ENCODE data around the gene BMPR1A. TPM values are rescaled to one million over a fixed set of nuclear protein-coding genes. Genes with fewer than 3 reads are reported as not detected.

BMPR1A gene
- total and polyA plus RNA-seq, 2 of the 13 experiments (the other 11 are each of a cell fraction or from before 2014, with no cell fraction given): 17.8 to 44.2 TPM

DNA sequence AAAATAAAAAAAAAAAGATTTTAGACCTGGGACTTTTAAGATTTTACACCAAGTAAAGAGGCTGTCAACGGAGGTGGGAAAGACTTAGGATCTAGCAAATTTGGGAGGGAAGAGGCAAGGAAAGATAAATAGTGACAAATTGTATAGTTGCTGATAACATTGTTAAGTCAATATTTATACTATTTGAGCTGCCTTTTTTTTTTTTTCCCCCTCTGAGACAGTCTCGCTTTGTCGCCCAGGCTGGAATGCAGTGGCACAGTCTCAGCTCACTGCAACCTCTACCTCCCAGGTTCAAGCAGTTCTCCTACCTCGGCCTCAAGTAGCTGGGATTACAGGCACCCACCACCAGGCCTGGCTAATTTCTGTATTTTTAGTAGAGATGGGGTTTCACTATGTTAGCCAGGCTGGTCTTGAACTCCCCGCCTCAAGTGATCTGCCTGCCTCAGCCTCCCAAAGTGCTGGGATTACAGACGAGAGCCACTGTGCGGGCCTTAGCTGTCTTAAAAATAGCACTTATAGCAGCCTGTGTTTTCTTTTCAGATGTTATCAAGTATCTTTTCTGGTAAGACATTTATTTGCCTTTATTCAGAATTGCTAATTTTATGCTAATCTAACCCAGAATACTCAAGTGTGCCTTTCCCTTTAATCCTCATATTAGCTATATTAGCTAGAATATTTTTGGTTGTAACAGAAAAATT, 106.5 kb downstream of the BMPR1A start (continued):
- TF ChIP-seq SAP130 (CRISPR knock-in tag; IDR thresholded peaks at IDR 0.05; ENCODE audit: low read depth) (peak; percentile 54; the same call in 1 of the 2 replicates), NR3C1 (CRISPR knock-in tag; IDR thresholded peaks at IDR 0.05) (no peak), GATAD2A (CRISPR knock-in tag; IDR thresholded peaks at IDR 0.05) (0 out of 2 replicates have a peak, but pooled peaks have one; percentile 41), SRY (CRISPR knock-in tag; IDR thresholded peaks at IDR 0.05) (no peak), MYPOP (CRISPR knock-in tag; IDR thresholded peaks at IDR 0.05) (no peak), NFE2L2 (IDR thresholded peaks at IDR 0.05; ENCODE audit: low read length) (no peak), SIX1 (CRISPR knock-in tag; IDR thresholded peaks at IDR 0.05; ENCODE audit: borderline replicate concordance) (0 out of 2 replicates have a peak, but pooled peaks have one; percentile 37), ISX (CRISPR knock-in tag; conservative IDR thresholded peaks at IDR 0.05) (no peak), ARNTL (CRISPR knock-in tag; IDR thresholded peaks at IDR 0.05) (no peak), CBX1 (IDR thresholded peaks at IDR 0.05; ENCODE audit: low read depth) (no peak), ZNF383 (CRISPR knock-in tag; IDR thresholded peaks at IDR 0.05; ENCODE audit: borderline replicate concordance) (no peak), GTF3A (CRISPR knock-in tag; conservative IDR thresholded peaks at IDR 0.05) (no peak), FOXK2 (IDR thresholded peaks at IDR 0.05) (no peak), ZNF512 (CRISPR knock-in tag; IDR thresholded peaks at IDR 0.05) (no peak), SOX13 (IDR thresholded peaks at IDR 0.05) (peak; percentile 47), SOX13 (CRISPR knock-in tag; conservative IDR thresholded peaks at IDR 0.05 in 1 of 2, IDR thresholded peaks at IDR 0.05 in 1 of 2) (peak in 1 of 2 experiments; percentile 75; a peak in 2 of 4 replicates), ZNF839 (CRISPR knock-in tag; IDR thresholded peaks at IDR 0.05; ENCODE audit: borderline replicate concordance) (no peak), ZNF598 (CRISPR knock-in tag; IDR thresholded peaks at IDR 0.05; ENCODE audit: borderline replicate concordance) (no peak), LCORL (IDR thresholded peaks at IDR 0.05) (peak; percentile 22; the same call in 1 of the 2 replicates), LCORL (CRISPR knock-in tag; IDR thresholded peaks at IDR 0.05) (peak; percentile 80; the same call in 1 of the 2 replicates), ZNF670 (CRISPR knock-in tag; IDR thresholded peaks at IDR 0.05; ENCODE audit: borderline replicate concordance) (no peak)
- TF ChIP-seq, protein P1, sequence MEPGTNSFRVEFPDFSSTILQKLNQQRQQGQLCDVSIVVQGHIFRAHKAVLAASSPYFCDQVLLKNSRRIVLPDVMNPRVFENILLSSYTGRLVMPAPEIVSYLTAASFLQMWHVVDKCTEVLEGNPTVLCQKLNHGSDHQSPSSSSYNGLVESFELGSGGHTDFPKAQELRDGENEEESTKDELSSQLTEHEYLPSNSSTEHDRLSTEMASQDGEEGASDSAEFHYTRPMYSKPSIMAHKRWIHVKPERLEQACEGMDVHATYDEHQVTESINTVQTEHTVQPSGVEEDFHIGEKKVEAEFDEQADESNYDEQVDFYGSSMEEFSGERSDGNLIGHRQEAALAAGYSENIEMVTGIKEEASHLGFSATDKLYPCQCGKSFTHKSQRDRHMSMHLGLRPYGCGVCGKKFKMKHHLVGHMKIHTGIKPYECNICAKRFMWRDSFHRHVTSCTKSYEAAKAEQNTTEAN (CRISPR knock-in tag; conservative IDR thresholded peaks at IDR 0.05): no peak
- TF ChIP-seq, protein P2, sequence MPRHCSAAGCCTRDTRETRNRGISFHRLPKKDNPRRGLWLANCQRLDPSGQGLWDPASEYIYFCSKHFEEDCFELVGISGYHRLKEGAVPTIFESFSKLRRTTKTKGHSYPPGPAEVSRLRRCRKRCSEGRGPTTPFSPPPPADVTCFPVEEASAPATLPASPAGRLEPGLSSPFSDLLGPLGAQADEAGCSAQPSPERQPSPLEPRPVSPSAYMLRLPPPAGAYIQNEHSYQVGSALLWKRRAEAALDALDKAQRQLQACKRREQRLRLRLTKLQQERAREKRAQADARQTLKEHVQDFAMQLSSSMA (CRISPR knock-in tag; IDR thresholded peaks at IDR 0.05): no peak
- TF ChIP-seq, protein P3, sequence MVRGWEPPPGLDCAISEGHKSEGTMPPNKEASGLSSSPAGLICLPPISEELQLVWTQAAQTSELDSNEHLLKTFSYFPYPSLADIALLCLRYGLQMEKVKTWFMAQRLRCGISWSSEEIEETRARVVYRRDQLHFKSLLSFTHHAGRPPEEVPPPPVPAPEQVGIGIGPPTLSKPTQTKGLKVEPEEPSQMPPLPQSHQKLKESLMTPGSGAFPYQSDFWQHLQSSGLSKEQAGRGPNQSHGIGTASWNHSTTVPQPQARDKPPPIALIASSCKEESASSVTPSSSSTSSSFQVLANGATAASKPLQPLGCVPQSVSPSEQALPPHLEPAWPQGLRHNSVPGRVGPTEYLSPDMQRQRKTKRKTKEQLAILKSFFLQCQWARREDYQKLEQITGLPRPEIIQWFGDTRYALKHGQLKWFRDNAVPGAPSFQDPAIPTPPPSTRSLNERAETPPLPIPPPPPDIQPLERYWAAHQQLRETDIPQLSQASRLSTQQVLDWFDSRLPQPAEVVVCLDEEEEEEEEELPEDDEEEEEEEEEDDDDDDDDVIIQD (CRISPR knock-in tag; IDR thresholded peaks at IDR 0.05; ENCODE audit: low read depth): no peak

Measured in HepG2 (cell line).